GM12872 (cell line): ENCODE data around the gene XXYLT1.

Experiments used
- CTCF ChIP-seq: IDR thresholded peaks from 3 replicates; pipeline ENCODE4 v1.5.1; 2011; ENCODE audit warnings: low read depth, mild to moderate bottlenecking, low read length, moderate library complexity; ENCODE audit not compliant: insufficient read depth

Gene XXYLT1

GRCh38 chr3:195032955-195033354 lies 238.0 kb downstream of the XXYLT1 start:
- TF ChIP-seq CTCF, result no peak

- no peak for TF ChIP-seq CTCF
Observed at GRCh38 chr3:195032106-195032759, 238.7 kb downstream of the XXYLT1 start.

GRCh38 chr3:195031574-195032003 lies 239.4 kb downstream of the XXYLT1 start:
- TF ChIP-seq CTCF, result no peak

GRCh38 chr3:195030791-195031321 lies 240.1 kb downstream of the XXYLT1 start:
- TF ChIP-seq CTCF, result no peak

- TF ChIP-seq CTCF, result no peak
Observed at GRCh38 chr3:195028877-195029606, 241.9 kb downstream of the XXYLT1 start.

GRCh38 chr3:195025884-195026200 lies 245.1 kb downstream of the XXYLT1 start:
- no peak for TF ChIP-seq CTCF

GRCh38 chr3:195025056-195025883 lies 245.7 kb downstream of the XXYLT1 start:
- TF ChIP-seq CTCF, result no peak
